ENCODE results near the gene GIPR. TPM values are rescaled to one million over a fixed set of nuclear protein-coding genes. Genes with fewer than 3 reads are reported as not detected.
"Not testable (repeated sequence)": the region's sequence is repeated elsewhere in the genome, so short reads cannot be mapped to it uniquely, and the experiment has no call there.

GIPR gene
- total RNA-seq, 1 donor from 2014 or later, result 4.8 TPM

DNA sequence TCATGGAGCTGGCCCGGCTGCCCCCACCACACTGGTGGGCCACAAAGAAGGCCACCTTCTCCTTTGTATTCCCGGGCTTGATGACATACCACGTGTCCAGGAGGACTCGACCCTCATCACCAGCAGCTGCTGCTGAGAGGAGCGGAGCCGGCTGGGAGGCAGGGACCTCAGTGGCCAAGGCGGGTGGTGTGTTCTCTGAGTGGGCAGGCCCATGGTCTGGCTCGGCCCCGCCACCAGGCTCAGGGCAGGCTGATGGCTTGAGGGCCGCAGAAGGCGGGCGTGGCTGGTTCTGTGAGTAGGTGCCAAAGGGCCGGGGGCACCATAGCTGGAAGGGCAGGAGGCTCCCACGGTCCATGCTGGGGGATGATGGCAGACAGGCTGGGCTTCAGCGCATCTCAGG lies 45.1 kb downstream of the GIPR start:
- H3K4me3 ChIP-seq, result no peak overlapping the region
- peaks cover 11% of the 10 kb centered on the region for H3K4me1 ChIP-seq
- H3K9me3 ChIP-seq, result no peaks in the 10 kb centered on the region
- peaks cover 17% of the 10 kb centered on the region for H3K36me3 ChIP-seq
- intact Hi-C loops (cut with DNase I), result no loop called here
- TF ChIP-seq, protein P1, sequence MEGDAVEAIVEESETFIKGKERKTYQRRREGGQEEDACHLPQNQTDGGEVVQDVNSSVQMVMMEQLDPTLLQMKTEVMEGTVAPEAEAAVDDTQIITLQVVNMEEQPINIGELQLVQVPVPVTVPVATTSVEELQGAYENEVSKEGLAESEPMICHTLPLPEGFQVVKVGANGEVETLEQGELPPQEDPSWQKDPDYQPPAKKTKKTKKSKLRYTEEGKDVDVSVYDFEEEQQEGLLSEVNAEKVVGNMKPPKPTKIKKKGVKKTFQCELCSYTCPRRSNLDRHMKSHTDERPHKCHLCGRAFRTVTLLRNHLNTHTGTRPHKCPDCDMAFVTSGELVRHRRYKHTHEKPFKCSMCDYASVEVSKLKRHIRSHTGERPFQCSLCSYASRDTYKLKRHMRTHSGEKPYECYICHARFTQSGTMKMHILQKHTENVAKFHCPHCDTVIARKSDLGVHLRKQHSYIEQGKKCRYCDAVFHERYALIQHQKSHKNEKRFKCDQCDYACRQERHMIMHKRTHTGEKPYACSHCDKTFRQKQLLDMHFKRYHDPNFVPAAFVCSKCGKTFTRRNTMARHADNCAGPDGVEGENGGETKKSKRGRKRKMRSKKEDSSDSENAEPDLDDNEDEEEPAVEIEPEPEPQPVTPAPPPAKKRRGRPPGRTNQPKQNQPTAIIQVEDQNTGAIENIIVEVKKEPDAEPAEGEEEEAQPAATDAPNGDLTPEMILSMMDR (IDR thresholded peaks at IDR 0.05), result no peak
- no peaks in the 10 kb centered on the region for H3K27me3 ChIP-seq
- ATAC-seq (no peak), DNase-seq (no peak)
- no peak overlapping the region for H3K27ac ChIP-seq

- Histone ChIP-seq H3K27me3 (no peaks in the 10 kb centered on the region), H3K9me3 (no peaks in the 10 kb centered on the region), H3K4me3 (no peak overlapping the region), H3K4me1 (peaks cover 15% of the 10 kb centered on the region), H3K36me3 (peaks cover 17% of the 10 kb centered on the region), H3K27ac (no peak overlapping the region)
- DNase-seq (no peak), ATAC-seq (no peak)
- intact Hi-C loops (cut with DNase I), result no loop called here
- TF ChIP-seq, protein P1 (IDR thresholded peaks at IDR 0.05), result no peak
Measured at GRCh38 chr19:45715139-45715538, 47.1 kb downstream of the GIPR start.

DNA sequence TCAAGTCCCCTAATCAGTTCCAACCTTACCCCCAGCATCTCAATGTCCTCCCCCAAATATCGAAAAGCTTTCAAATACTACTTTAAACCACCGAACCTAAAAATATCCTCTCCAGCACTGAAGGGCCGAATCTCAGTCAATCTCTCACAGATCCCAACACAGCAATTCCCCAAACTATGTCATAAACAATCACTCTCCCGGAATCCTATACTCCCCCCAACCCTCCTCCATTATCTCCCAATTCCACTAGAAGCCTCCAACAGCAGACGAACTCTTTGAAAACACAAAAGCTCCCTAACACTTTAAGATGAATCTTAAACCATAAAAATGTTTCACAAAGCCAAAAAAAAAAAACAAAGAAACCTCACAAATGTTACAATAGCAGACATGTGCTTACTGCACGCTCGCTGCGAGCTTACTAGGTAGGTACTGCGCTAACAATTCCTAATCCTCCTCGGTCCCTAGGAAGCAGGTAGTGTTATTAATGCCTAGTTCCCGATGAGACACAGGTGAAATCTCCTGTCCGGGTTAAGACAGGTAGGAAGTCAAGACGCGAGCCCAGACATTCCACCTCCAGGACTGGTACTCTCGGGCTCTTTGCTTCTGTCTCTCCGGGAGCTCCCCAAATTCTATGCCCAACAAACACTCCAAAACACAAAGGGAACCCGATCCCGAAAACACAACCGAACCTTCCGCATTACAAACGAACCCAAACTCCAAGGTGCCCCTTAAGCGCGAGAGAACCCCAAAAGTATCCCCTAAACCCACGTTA lies 48.5 kb downstream of the GIPR start:
- peak overlapping the region; percentile 68 for H3K27ac ChIP-seq
- intact Hi-C loops (cut with DNase I), result no loop called here

DNA sequence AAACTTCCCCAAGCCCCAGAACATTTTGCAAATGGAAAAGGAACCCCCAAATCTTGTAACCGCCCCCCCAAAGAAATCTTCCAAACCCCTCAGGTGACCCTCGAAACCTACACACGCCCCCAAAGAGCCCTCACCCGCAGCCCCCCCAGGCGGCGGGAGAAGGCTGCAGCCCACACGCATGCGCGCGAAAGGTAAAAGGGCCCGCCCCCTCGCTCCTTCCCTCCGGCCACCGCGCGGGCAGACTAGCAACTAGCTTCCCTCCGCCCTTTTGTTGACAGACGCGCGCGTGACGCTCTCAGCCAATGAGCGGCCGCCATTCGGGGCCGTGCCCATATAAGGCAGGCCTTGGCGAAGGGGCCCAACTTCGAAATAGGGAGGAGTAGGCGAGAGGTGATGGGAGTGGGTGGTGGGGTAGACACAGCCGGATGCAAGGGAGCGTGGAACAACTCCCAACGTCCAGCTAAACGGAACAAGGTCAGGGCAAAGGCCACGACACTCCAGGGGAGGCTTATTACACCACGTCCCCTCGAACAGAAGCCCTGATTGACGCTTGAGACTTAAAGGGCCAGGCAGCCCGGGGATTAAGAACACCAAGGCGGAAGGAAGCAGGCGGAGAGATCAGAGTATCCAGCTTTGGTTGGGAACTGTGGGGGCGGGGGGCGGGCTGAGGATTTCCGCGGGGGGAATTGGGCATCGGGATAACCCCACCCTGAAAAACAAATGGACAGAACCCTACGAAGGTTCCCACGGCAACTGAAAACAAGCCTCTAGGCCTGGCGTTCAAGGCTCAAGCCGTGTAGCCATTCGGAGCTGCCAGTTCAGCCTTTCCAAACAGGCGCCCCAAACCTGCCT lies 49.3 kb downstream of the GIPR start:
- peak; percentile 98 for ATAC-seq
- peaks cover 15% of the 10 kb centered on the region for H3K4me1 ChIP-seq
- TF ChIP-seq, protein P1 (IDR thresholded peaks at IDR 0.05), result peak; percentile 15

More for the DNA sequence above, 48.5 kb downstream of the GIPR start:
- no peaks in the 10 kb centered on the region for H3K27me3 ChIP-seq
- H3K36me3 ChIP-seq, result peaks cover 15% of the 10 kb centered on the region
- H3K4me1 ChIP-seq, result peaks cover 15% of the 10 kb centered on the region
- ATAC-seq, result no peak
- DNase-seq, result no peak
- peak overlapping the region; percentile 69 for H3K4me3 ChIP-seq
- TF ChIP-seq, protein P1 (IDR thresholded peaks at IDR 0.05), result no peak
- H3K9me3 ChIP-seq, result no peaks in the 10 kb centered on the region

GRCh38 chr19:45717983-45718650 lies 50.1 kb downstream of the GIPR start:
- TF ChIP-seq, protein P1 (IDR thresholded peaks at IDR 0.05), result no peak
- peaks cover 15% of the 10 kb centered on the region for H3K4me1 ChIP-seq
- intact Hi-C loops (cut with DNase I), result no loop called here
- H3K27ac ChIP-seq, result peak overlapping the region; percentile 86
- ATAC-seq (no peak), DNase-seq (peak; percentile 66)
- peaks cover 10% of the 10 kb centered on the region for H3K36me3 ChIP-seq
- H3K9me3 ChIP-seq, result no peaks in the 10 kb centered on the region
- H3K27me3 ChIP-seq, result no peaks in the 10 kb centered on the region
- H3K4me3 ChIP-seq, result peak overlapping the region; percentile 69

More for the DNA sequence above, 49.3 kb downstream of the GIPR start:
- peak overlapping the region; percentile 69 for H3K4me3 ChIP-seq
- intact Hi-C loops (cut with DNase I), result no loop called here
- peak overlapping the region; percentile 86 for H3K27ac ChIP-seq
- DNase-seq, result peak; percentile 100
- H3K36me3 ChIP-seq, result peaks cover 15% of the 10 kb centered on the region
- H3K9me3 ChIP-seq, result no peaks in the 10 kb centered on the region
- H3K27me3 ChIP-seq, result no peaks in the 10 kb centered on the region

DNA sequence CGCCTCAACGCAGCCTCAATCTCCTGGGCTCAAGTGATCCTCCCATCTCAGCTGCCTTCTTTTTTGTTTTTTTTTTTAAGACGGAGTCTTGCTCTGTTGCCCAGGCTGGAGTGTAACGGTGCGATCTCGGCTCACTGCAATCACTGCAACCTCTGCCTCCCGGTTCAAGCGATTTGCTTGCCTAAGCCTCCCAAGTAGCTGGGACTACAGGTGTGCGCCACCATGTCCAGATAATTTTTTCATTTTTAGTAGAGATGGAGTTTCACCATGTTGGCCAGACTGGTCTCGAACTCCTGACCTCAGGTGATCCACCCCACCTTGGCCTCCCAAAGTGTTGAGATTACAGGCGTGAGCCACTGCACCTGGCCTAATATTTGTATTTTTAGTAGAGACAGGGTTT lies 52.0 kb downstream of the GIPR start:
- H3K27ac ChIP-seq; intact Hi-C loops (cut with DNase I); H3K27me3 ChIP-seq; H3K9me3 ChIP-seq; ATAC-seq; H3K4me3 ChIP-seq; DNase-seq: not testable (repeated sequence)
- Histone ChIP-seq H3K36me3 (peaks cover 14% of the 10 kb centered on the region), H3K4me1 (peaks cover 15% of the 10 kb centered on the region)

GRCh38 chr19:45728683-45729082 lies 60.7 kb downstream of the GIPR start:
- ATAC-seq; H3K27ac ChIP-seq; intact Hi-C loops (cut with DNase I); DNase-seq; H3K27me3 ChIP-seq; H3K36me3 ChIP-seq; H3K4me3 ChIP-seq; H3K9me3 ChIP-seq: not testable (repeated sequence)
- H3K4me1 ChIP-seq, result peaks cover 13% of the 10 kb centered on the region
